Measurements from ENCODE around the gene ARCN1. TPM values are rescaled to one million over a fixed set of nuclear protein-coding genes. Genes with fewer than 3 reads are reported as not detected.

ARCN1 gene
- total RNA-seq, 2 experiments from 2014 or later: 180 to 182 TPM

- H3K4me3 Mint-ChIP-seq: peak overlapping the region; percentile 92
- no peaks in the 10 kb centered on the region for H3K27me3 Mint-ChIP-seq
- intact Hi-C loops (cut with micrococcal nuclease): loop anchor here (2.0 kb wide), 1 partner anchor 41 kb away; the partner anchor contains the start of gene ARCN1
- ChIA-PET POLR2A (no interaction called here), CTCF (no interaction called here)
- H3K36me3 Mint-ChIP-seq: no peaks in the 10 kb centered on the region
- DNase-seq: no peak
- peak overlapping the region; percentile 74 for H3K27ac Mint-ChIP-seq
- H3K9me3 Mint-ChIP-seq: no peaks in the 10 kb centered on the region
- H3K4me1 Mint-ChIP-seq (ENCODE audit: low read depth): peaks cover 28% of the 10 kb centered on the region
These were observed 40.6 kb upstream of the ARCN1 start for GRCh38 chr11:118531597-118532084.

GRCh38 chr11:118532091-118532490 lies 40.1 kb upstream of the ARCN1 start:
- Mint-ChIP-seq H3K4me1 (ENCODE audit: low read depth) (peaks cover 28% of the 10 kb centered on the region), H3K27ac (no peak overlapping the region), H3K27me3 (no peaks in the 10 kb centered on the region), H3K9me3 (no peaks in the 10 kb centered on the region), H3K36me3 (no peaks in the 10 kb centered on the region), H3K4me3 (peak overlapping the region; percentile 92)
- ChIA-PET POLR2A (no interaction called here), CTCF (no interaction called here)
- no peak for DNase-seq
- intact Hi-C loops (cut with micrococcal nuclease): no loop called here

GRCh38 chr11:118532852-118533768 lies 39.1 kb upstream of the ARCN1 start:
- H3K27ac Mint-ChIP-seq: no peak overlapping the region
- H3K4me3 Mint-ChIP-seq: no peak overlapping the region
- H3K27me3 Mint-ChIP-seq: no peaks in the 10 kb centered on the region
- H3K4me1 Mint-ChIP-seq (ENCODE audit: low read depth): peaks cover 26% of the 10 kb centered on the region
- intact Hi-C loops (cut with micrococcal nuclease): no loop called here
- DNase-seq: no peak
- H3K9me3 Mint-ChIP-seq: no peaks in the 10 kb centered on the region
- ChIA-PET POLR2A (no interaction called here), CTCF (no interaction called here)
- H3K36me3 Mint-ChIP-seq: no peaks in the 10 kb centered on the region

- CTCF ChIA-PET: no interaction called here
- no peaks in the 10 kb centered on the region for H3K36me3 Mint-ChIP-seq
- no peak overlapping the region for H3K4me3 Mint-ChIP-seq
- H3K9me3 Mint-ChIP-seq: no peaks in the 10 kb centered on the region
- peaks cover 22% of the 10 kb centered on the region for H3K4me1 Mint-ChIP-seq (ENCODE audit: low read depth)
- no peak overlapping the region for H3K27ac Mint-ChIP-seq
- POLR2A ChIA-PET: no interaction called here
- intact Hi-C loops (cut with micrococcal nuclease): no loop called here
- no peak for DNase-seq
- no peaks in the 10 kb centered on the region for H3K27me3 Mint-ChIP-seq
These were observed 38.2 kb upstream of the ARCN1 start for GRCh38 chr11:118533769-118534729.

GRCh38 chr11:118535261-118535660 lies 36.9 kb upstream of the ARCN1 start:
- no peak for DNase-seq
- Mint-ChIP-seq H3K27ac (no peak overlapping the region), H3K27me3 (no peaks in the 10 kb centered on the region), H3K4me1 (ENCODE audit: low read depth) (peaks cover 10% of the 10 kb centered on the region), H3K36me3 (no peaks in the 10 kb centered on the region), H3K4me3 (no peak overlapping the region), H3K9me3 (no peaks in the 10 kb centered on the region)
- ChIA-PET CTCF (no interaction called here), POLR2A (no interaction called here)
- intact Hi-C loops (cut with micrococcal nuclease): no loop called here

GRCh38 chr11:118536726-118537125 lies 35.5 kb upstream of the ARCN1 start:
- Mint-ChIP-seq H3K36me3 (no peaks in the 10 kb centered on the region), H3K9me3 (no peaks in the 10 kb centered on the region), H3K4me1 (ENCODE audit: low read depth) (peaks cover 4% of the 10 kb centered on the region), H3K27ac (no peak overlapping the region), H3K27me3 (no peaks in the 10 kb centered on the region), H3K4me3 (no peak overlapping the region)
- DNase-seq: no peak
- ChIA-PET POLR2A (no interaction called here), CTCF (interaction anchor here (0.6 kb wide), 1 partner anchor 35 kb away, joined by 3 read pairs; no protein-coding TSS in a partner anchor)
- intact Hi-C loops (cut with micrococcal nuclease): no loop called here

GRCh38 chr11:118537409-118537980 lies 34.7 kb upstream of the ARCN1 start:
- Mint-ChIP-seq H3K27ac (peak overlapping the region; percentile 38), H3K4me1 (ENCODE audit: low read depth) (no peaks in the 10 kb centered on the region), H3K36me3 (no peaks in the 10 kb centered on the region), H3K27me3 (no peaks in the 10 kb centered on the region), H3K9me3 (no peaks in the 10 kb centered on the region), H3K4me3 (no peak overlapping the region)
- intact Hi-C loops (cut with micrococcal nuclease): no loop called here
- no peak for DNase-seq
- ChIA-PET POLR2A (no interaction called here), CTCF (interaction anchor here (0.6 kb wide), 1 partner anchor 36 kb away, joined by 3 read pairs; no protein-coding TSS in a partner anchor)

- intact Hi-C loops (cut with micrococcal nuclease): no loop called here
- POLR2A ChIA-PET: no interaction called here
These were observed 28.1 kb upstream of the ARCN1 start for GRCh38 chr11:118544010-118544646.

GRCh38 chr11:118544647-118545010 lies 27.6 kb upstream of the ARCN1 start:
- H3K27me3 Mint-ChIP-seq: no peaks in the 10 kb centered on the region
- H3K27ac Mint-ChIP-seq: no peak overlapping the region
- no peak for DNase-seq
- no peaks in the 10 kb centered on the region for H3K9me3 Mint-ChIP-seq
- POLR2A ChIA-PET: no interaction called here
- H3K4me3 Mint-ChIP-seq: no peak overlapping the region
- intact Hi-C loops (cut with micrococcal nuclease): no loop called here
- H3K36me3 Mint-ChIP-seq: peaks cover 4% of the 10 kb centered on the region
- CTCF ChIA-PET: no interaction called here
- no peaks in the 10 kb centered on the region for H3K4me1 Mint-ChIP-seq (ENCODE audit: low read depth)

More at GRCh38 chr11:118544010-118544646, 28.1 kb upstream of the ARCN1 start:
- H3K27me3 Mint-ChIP-seq: no peaks in the 10 kb centered on the region
- no peaks in the 10 kb centered on the region for H3K4me1 Mint-ChIP-seq (ENCODE audit: low read depth)
- H3K4me3 Mint-ChIP-seq: no peak overlapping the region
- no peaks in the 10 kb centered on the region for H3K9me3 Mint-ChIP-seq
- CTCF ChIA-PET: no interaction called here
- H3K27ac Mint-ChIP-seq: no peak overlapping the region
- peaks cover 4% of the 10 kb centered on the region for H3K36me3 Mint-ChIP-seq
- DNase-seq: no peak

- intact Hi-C loops (cut with micrococcal nuclease): no loop called here
- Mint-ChIP-seq H3K4me3 (no peak overlapping the region), H3K27ac (no peak overlapping the region), H3K9me3 (no peaks in the 10 kb centered on the region), H3K36me3 (peaks cover 4% of the 10 kb centered on the region), H3K4me1 (ENCODE audit: low read depth) (no peaks in the 10 kb centered on the region), H3K27me3 (no peaks in the 10 kb centered on the region)
- ChIA-PET CTCF (no interaction called here), POLR2A (no interaction called here)
- no peak for DNase-seq
These were observed 26.7 kb upstream of the ARCN1 start for GRCh38 chr11:118545533-118545932.

- Mint-ChIP-seq H3K27me3 (no peaks in the 10 kb centered on the region), H3K27ac (no peak overlapping the region)
- CTCF ChIA-PET: interaction anchor here (1.0 kb wide), 1 partner anchor 48 kb away, joined by 3 read pairs; no protein-coding TSS in a partner anchor
These were observed 25.1 kb upstream of the ARCN1 start for GRCh38 chr11:118547132-118547531.

GRCh38 chr11:118552341-118552740 lies 19.9 kb upstream of the ARCN1 start:
- Mint-ChIP-seq H3K4me3 (no peak overlapping the region), H3K9me3 (no peaks in the 10 kb centered on the region), H3K27ac (no peak overlapping the region), H3K4me1 (ENCODE audit: low read depth) (no peaks in the 10 kb centered on the region), H3K27me3 (no peaks in the 10 kb centered on the region), H3K36me3 (peaks cover 13% of the 10 kb centered on the region)
- POLR2A ChIA-PET: no interaction called here
- DNase-seq: no peak
- CTCF ChIA-PET: no interaction called here
- intact Hi-C loops (cut with micrococcal nuclease): no loop called here

More at GRCh38 chr11:118547132-118547531, 25.1 kb upstream of the ARCN1 start:
- POLR2A ChIA-PET: no interaction called here
- Mint-ChIP-seq H3K4me3 (no peak overlapping the region), H3K9me3 (no peaks in the 10 kb centered on the region), H3K4me1 (ENCODE audit: low read depth) (no peaks in the 10 kb centered on the region), H3K36me3 (peaks cover 8% of the 10 kb centered on the region)
- intact Hi-C loops (cut with micrococcal nuclease): no loop called here
- no peak for DNase-seq
